ENCODE measurements around the gene KLK7.

DNA sequence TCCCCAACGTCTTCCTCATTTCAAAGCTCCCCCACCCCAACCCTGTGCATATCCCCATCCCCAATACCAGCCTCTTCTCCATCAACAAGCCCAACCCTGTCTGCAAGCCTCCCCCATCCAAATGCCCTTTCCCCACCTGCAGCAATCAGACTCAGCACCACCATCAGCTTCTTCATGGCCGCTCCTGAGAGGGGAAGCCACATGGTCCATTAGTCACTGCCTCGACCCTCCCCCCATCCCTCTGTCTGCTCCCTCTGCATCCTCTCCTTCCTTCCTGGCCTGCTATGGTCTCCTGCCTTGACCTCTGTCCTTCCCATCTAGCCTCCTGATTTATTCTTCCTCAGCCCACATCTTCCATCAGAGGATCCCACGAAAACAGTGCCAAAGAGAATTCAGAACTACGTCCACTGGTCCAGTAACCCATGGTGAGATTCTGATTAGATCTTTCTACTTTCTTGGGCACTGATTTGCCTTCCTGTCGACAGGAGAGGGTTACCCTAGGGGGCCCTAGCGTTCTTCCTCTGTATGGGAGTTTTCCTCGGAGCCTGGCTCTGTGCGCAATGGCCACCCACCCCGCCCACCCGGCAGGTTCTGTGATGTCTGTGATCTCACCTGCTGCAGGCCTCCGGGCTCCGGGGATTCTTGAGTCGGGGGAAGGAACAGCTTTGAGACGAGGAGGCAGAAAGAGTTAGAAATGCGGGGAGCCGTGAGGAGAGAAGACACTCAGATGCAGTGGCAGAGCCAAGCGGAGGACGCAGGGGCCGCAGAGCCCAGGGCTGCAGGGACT, 15.6 kb downstream of the KLK7 start:
- TF ChIP-seq POLR2AphosphoS5 (IDR thresholded peaks at IDR 0.05; ENCODE audit: low read depth, low read length), result no peak
- TF ChIP-seq POLR2A (IDR thresholded peaks at IDR 0.05; ENCODE audit: low read depth, low read length), result no peak
- TF ChIP-seq SPI1 (IDR thresholded peaks at IDR 0.05; ENCODE audit: low read depth, low read length), result no peak
